ENCODE results near the gene AFTPH. TPM values are rescaled to one million over a fixed set of nuclear protein-coding genes. Genes with fewer than 3 reads are reported as not detected.
A peak's percentile ranks its signal among the peaks of the same experiment; 100 is the strongest.

Gene AFTPH
- total RNA-seq, 1 experiment from 2014 or later = 17.9 TPM

GRCh38 chr2:64586054-64586453, 61.9 kb downstream of the AFTPH start:
- BruUV-seq (replicated peaks) = no TSS peak
- Histone ChIP-seq H3K36me3 (ENCODE audit: control insufficient read depth, insufficient read depth, low read length) (peaks cover 16% of the 10 kb centered on the region), H3K4me1 (ENCODE audit: control insufficient read depth, insufficient read depth, low read length) (no peaks in the 10 kb centered on the region), H3K27ac (ENCODE audit: low read length) (no peak overlapping the region), H3K4me3 (ENCODE audit: low read depth in 2 of 2, low read length in 2 of 2) (no peak overlapping the region), H3K27me3 (ENCODE audit: control insufficient read depth, insufficient read depth, low read length) (no peaks in the 10 kb centered on the region), H3K9me3 (ENCODE audit: control insufficient read depth, insufficient read depth, low read depth, low read length) (no peaks in the 10 kb centered on the region)
- in situ Hi-C loops (cut with HindIII; ENCODE audit: low pct_unique_long_range_greater_than_20kb, low sequenced_read_pairs) = no loop called here
- ChIA-PET CTCF (interaction anchor here (0.7 to 1.4 kb wide), 3 partner anchors 46 to 60 kb away, joined by 3 to 4 read pairs (median 3); no protein-coding TSS in a partner anchor), POLR2A (no interaction called here)
- DNase-seq (ENCODE audit: low read depth, low spot score) (no peak), ATAC-seq (no peak)
- intact Hi-C loops (cut with micrococcal nuclease; ENCODE audit: unreplicated experiment) = loop anchor here (5.0 kb wide), 1 partner anchor 286 kb away; no protein-coding TSS in a partner anchor
- TF ChIP-seq TCF7L2 (IDR thresholded peaks at IDR 0.05; ENCODE audit: low read depth, low read length) = no peak
- no peak for TF ChIP-seq POLR2AphosphoS5 (IDR thresholded peaks at IDR 0.05; ENCODE audit: low read depth, low read length)
- TF ChIP-seq SIN3A (IDR thresholded peaks at IDR 0.05; ENCODE audit: borderline replicate concordance, insufficient read depth, low read depth, low read length) = no peak
- TF ChIP-seq CTCF (IDR thresholded peaks at IDR 0.05) = no peak
- no peak for TF ChIP-seq REST (IDR thresholded peaks at IDR 0.05; ENCODE audit: insufficient read depth in 1 of 2, low read depth in 2 of 2, low read length in 1 of 2)

DNA sequence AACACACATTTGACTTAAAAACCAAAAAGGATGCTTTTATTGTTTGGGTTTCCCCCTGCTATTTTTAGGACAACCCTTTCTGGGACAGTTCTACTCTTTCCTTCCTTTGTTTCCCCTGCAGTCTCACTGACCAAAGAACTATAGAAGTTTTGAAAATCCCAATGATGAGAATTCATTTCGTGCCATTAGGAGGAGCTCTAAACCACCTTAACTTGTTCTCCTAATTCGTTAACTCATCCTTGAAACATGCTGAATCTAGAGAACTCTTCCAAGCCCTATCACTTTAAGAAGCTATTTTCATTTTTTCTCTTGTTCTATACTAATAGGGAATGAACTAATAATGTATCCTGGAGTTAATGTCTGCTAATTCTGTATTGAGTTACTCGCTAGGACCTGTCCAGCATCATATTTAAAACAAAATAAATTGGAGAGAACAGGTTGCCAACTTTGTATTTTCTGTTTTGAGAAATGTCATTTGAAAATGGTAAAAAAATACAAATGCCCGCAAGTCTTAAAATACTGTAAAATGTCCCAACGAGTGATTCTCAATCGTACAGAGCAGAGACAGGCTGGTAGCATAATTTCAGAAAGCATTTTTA, 62.9 kb downstream of the AFTPH start:
- POLR2A ChIA-PET = no interaction called here
- H3K27me3 ChIP-seq (ENCODE audit: control insufficient read depth, insufficient read depth, low read length) = no peaks in the 10 kb centered on the region
- CTCF ChIA-PET = interaction anchor here (0.6 to 1.4 kb wide), 5 partner anchors 18 to 368 kb away, joined by 3 to 4 read pairs (median 3); no protein-coding TSS in a partner anchor
- H3K36me3 ChIP-seq (ENCODE audit: control insufficient read depth, insufficient read depth, low read length) = peaks cover 16% of the 10 kb centered on the region
- peak; percentile 36 for DNase-seq (ENCODE audit: low read depth, low spot score)
- in situ Hi-C loops (cut with HindIII; ENCODE audit: low pct_unique_long_range_greater_than_20kb, low sequenced_read_pairs) = no loop called here
- ATAC-seq = no peak
- intact Hi-C loops (cut with micrococcal nuclease; ENCODE audit: unreplicated experiment) = loop anchor here (5.0 kb wide), 1 partner anchor 285 kb away; no protein-coding TSS in a partner anchor
- no peak overlapping the region for H3K27ac ChIP-seq (ENCODE audit: low read length)
- H3K4me1 ChIP-seq (ENCODE audit: control insufficient read depth, insufficient read depth, low read length) = no peaks in the 10 kb centered on the region
- TF ChIP-seq REST (IDR thresholded peaks at IDR 0.05; ENCODE audit: insufficient read depth in 1 of 2, low read depth in 2 of 2, low read length in 1 of 2) (no peak), TCF7L2 (IDR thresholded peaks at IDR 0.05; ENCODE audit: low read depth, low read length) (no peak), SIN3A (IDR thresholded peaks at IDR 0.05; ENCODE audit: borderline replicate concordance, insufficient read depth, low read depth, low read length) (no peak), POLR2AphosphoS5 (IDR thresholded peaks at IDR 0.05; ENCODE audit: low read depth, low read length) (no peak), CTCF (IDR thresholded peaks at IDR 0.05) (peak; percentile 68; the same call in 1 of the 2 replicates)
- no peaks in the 10 kb centered on the region for H3K9me3 ChIP-seq (ENCODE audit: control insufficient read depth, insufficient read depth, low read depth, low read length)
- BruUV-seq (replicated peaks) = no TSS peak
- H3K4me3 ChIP-seq (ENCODE audit: low read depth in 2 of 2, low read length in 2 of 2) = no peak overlapping the region
